Activated CD8-positive, alpha-beta T cell treated with anti-CD3 and anti-CD28 coated beads for 36 hours (primary cell): ENCODE measurements around the gene ST6GALNAC5. TPM values are rescaled to one million over a fixed set of nuclear protein-coding genes. Genes with fewer than 3 reads are reported as not detected.

Experiments used
- ATAC-seq: fragments of 200-7000 bp; cut with Tn5 transposase; one replicate; pipeline ENCODE4 v1.10.0; 2021; ENCODE audit warnings: mild to moderate bottlenecking, moderate library complexity
- CTCF ChIA-PET: fragments of 350-600 bp; sonication (Branson Sonifier 250); formaldehyde crosslinking; loops from one replicate; lab custom pipeline; 2021; ENCODE audit warnings: antibody characterized with exemption; lab: Charles Lee
- POLR2A ChIA-PET: fragments of 350-600 bp; sonication (Branson Sonifier 250); formaldehyde crosslinking; loops from one replicate; lab custom pipeline; 2021; ENCODE audit warnings: antibody characterized with exemption; lab: Charles Lee
- DNase-seq: peaks from one replicate; pipeline ENCODE4 v3.0.0-alpha.2; 2020
- H3K27ac Mint-ChIP-seq: one replicate; pipeline ENCODE4 v1.8.0; 2021; ENCODE audit warnings: mild to moderate bottlenecking, mixed read lengths
- H3K27me3 Mint-ChIP-seq: one replicate; pipeline ENCODE4 v1.8.0; 2021; ENCODE audit warnings: mixed read lengths
- H3K36me3 Mint-ChIP-seq: one replicate; pipeline ENCODE4 v1.8.0; 2021; ENCODE audit warnings: low read depth, mixed read lengths
- H3K4me1 Mint-ChIP-seq: one replicate; pipeline ENCODE4 v1.8.0; 2021; ENCODE audit warnings: low read depth, mixed read lengths
- H3K4me3 Mint-ChIP-seq: one replicate; pipeline ENCODE4 v1.8.0; 2021; ENCODE audit warnings: mild to moderate bottlenecking, moderate library complexity, mixed read lengths
- H3K9me3 Mint-ChIP-seq: one replicate; pipeline ENCODE4 v1.8.0; 2021; ENCODE audit warnings: mixed read lengths
- CTCF ChIP-seq: fragments of 200-600 bp; IDR thresholded peaks from one replicate; pipeline ENCODE4 v1.8.0; 2022; ENCODE audit warnings: antibody characterized with exemption, mild to moderate bottlenecking
- intact Hi-C: fragments of 100-400 bp; cut with micrococcal nuclease; formaldehyde crosslinking; loops from one replicate; pipeline ENCODE4 v1.10.0; 2022
- total RNA-seq, 2 experiments: library from RNA; stranded (reverse); gene quantifications; one replicate each; pipeline ENCODE4 v1.2.3, GENCODE V29; 2021

The ST6GALNAC5 gene
- total RNA-seq, 2 experiments from 2014 or later, result not detected

GRCh38 chr1:76835203-76835602, 32.1 kb upstream of the ST6GALNAC5 start:
- POLR2A ChIA-PET, result no interaction called here
- Mint-ChIP-seq H3K27me3 (peaks cover 4% of the 10 kb centered on the region), H3K4me1 (peaks cover 5% of the 10 kb centered on the region), H3K36me3 (no peaks in the 10 kb centered on the region), H3K9me3 (no peaks in the 10 kb centered on the region), H3K4me3 (no peak overlapping the region), H3K27ac (no peak overlapping the region)
- ATAC-seq, result no peak
- intact Hi-C loops, result no loop called here
- DNase-seq, result no peak
- TF ChIP-seq CTCF, result no peak
- CTCF ChIA-PET, result interaction anchor here (0.8 kb wide), 1 partner anchor 10 kb away, joined by 4 read pairs; no protein-coding TSS in a partner anchor

GRCh38 chr1:76840278-76840677, 27.0 kb upstream of the ST6GALNAC5 start:
- H3K9me3 Mint-ChIP-seq, result no peaks in the 10 kb centered on the region
- TF ChIP-seq CTCF, result no peak
- ChIA-PET CTCF (no interaction called here), POLR2A (no interaction called here)
- intact Hi-C loops, result no loop called here
- no peak overlapping the region for H3K27ac Mint-ChIP-seq
- ATAC-seq (no peak), DNase-seq (no peak)
- H3K27me3 Mint-ChIP-seq, result peaks cover 2% of the 10 kb centered on the region
- no peak overlapping the region for H3K4me3 Mint-ChIP-seq
- peaks cover 6% of the 10 kb centered on the region for H3K4me1 Mint-ChIP-seq
- H3K36me3 Mint-ChIP-seq, result no peaks in the 10 kb centered on the region

DNA sequence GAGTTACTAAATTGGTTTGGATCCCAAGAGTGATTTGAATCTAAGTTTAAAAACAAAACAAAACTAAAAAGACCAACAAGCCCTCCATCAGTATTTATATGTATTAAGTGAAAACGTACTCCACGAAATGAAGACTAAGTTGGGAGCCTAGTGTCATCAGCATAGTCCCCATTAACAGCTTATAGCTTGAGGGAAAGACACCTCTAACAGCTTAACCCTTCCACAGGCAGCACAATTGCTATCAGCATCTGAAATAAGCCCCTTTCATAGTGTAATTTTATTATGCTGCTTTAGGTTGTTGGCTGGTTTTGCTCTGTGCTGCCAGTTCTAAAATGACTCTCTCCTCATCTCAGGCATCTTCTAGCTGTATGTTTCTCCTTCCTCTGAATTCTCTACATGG, 25.8 kb upstream of the ST6GALNAC5 start:
- intact Hi-C loops, result no loop called here
- Mint-ChIP-seq H3K4me1 (peaks cover 6% of the 10 kb centered on the region), H3K27ac (no peak overlapping the region), H3K27me3 (peaks cover 2% of the 10 kb centered on the region), H3K4me3 (no peak overlapping the region), H3K9me3 (no peaks in the 10 kb centered on the region), H3K36me3 (no peaks in the 10 kb centered on the region)
- DNase-seq, result no peak
- ATAC-seq, result no peak
- POLR2A ChIA-PET, result no interaction called here
- CTCF ChIA-PET, result no interaction called here
- TF ChIP-seq CTCF, result no peak

GRCh38 chr1:76843821-76844464, 23.3 kb upstream of the ST6GALNAC5 start:
- peaks cover 6% of the 10 kb centered on the region for H3K4me1 Mint-ChIP-seq
- no peaks in the 10 kb centered on the region for H3K27me3 Mint-ChIP-seq
- H3K4me3 Mint-ChIP-seq, result no peak overlapping the region
- TF ChIP-seq CTCF, result no peak
- ChIA-PET POLR2A (no interaction called here), CTCF (interaction anchor here (0.7 kb wide), 1 partner anchor 39 kb away, joined by 3 read pairs; no protein-coding TSS in a partner anchor)
- DNase-seq, result no peak
- ATAC-seq, result no peak
- no peaks in the 10 kb centered on the region for H3K9me3 Mint-ChIP-seq
- intact Hi-C loops, result no loop called here
- no peaks in the 10 kb centered on the region for H3K36me3 Mint-ChIP-seq
- H3K27ac Mint-ChIP-seq, result no peak overlapping the region

- POLR2A ChIA-PET, result no interaction called here
- Mint-ChIP-seq H3K4me1 (no peaks in the 10 kb centered on the region), H3K4me3 (no peak overlapping the region), H3K36me3 (no peaks in the 10 kb centered on the region), H3K9me3 (no peaks in the 10 kb centered on the region), H3K27me3 (no peaks in the 10 kb centered on the region), H3K27ac (no peak overlapping the region)
- intact Hi-C loops, result no loop called here
- no peak for ATAC-seq
- TF ChIP-seq CTCF, result no peak
- no peak for DNase-seq
- CTCF ChIA-PET, result no interaction called here
Observed at GRCh38 chr1:76854255-76854654, 13.0 kb upstream of the ST6GALNAC5 start.
